Stimulated activated CD4-positive, alpha-beta T cell treated with anti-CD3 and anti-CD28 coated beads, Interleukin-4, amount 100 ng/mL, for 48 hours (primary cell): ENCODE measurements around the gene NET1.
A peak's percentile ranks its signal among the peaks of the same experiment; 100 is the strongest.
"Not testable (repeated sequence)": the region's sequence is repeated elsewhere in the genome, so short reads cannot be mapped to it uniquely, and the experiment has no call there.

Experiments
- DNase-seq, 2 donors: peaks; one replicate each; pipeline ENCODE4 v3.0.0-alpha.2; 2020; ENCODE audit warnings: low read depth in 2 of 2

Gene NET1, protein sequence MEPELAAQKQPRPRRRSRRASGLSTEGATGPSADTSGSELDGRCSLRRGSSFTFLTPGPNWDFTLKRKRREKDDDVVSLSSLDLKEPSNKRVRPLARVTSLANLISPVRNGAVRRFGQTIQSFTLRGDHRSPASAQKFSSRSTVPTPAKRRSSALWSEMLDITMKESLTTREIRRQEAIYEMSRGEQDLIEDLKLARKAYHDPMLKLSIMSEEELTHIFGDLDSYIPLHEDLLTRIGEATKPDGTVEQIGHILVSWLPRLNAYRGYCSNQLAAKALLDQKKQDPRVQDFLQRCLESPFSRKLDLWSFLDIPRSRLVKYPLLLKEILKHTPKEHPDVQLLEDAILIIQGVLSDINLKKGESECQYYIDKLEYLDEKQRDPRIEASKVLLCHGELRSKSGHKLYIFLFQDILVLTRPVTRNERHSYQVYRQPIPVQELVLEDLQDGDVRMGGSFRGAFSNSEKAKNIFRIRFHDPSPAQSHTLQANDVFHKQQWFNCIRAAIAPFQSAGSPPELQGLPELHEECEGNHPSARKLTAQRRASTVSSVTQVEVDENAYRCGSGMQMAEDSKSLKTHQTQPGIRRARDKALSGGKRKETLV

GRCh38 chr10:5412277-5412941 is at the start of gene NET1:
Gene NET1 (plus strand): TSS chr10:5412557. CDS start chr10:5412693, 136 bp downstream.
- peak; percentile 63 to 68 for DNase-seq

DNA sequence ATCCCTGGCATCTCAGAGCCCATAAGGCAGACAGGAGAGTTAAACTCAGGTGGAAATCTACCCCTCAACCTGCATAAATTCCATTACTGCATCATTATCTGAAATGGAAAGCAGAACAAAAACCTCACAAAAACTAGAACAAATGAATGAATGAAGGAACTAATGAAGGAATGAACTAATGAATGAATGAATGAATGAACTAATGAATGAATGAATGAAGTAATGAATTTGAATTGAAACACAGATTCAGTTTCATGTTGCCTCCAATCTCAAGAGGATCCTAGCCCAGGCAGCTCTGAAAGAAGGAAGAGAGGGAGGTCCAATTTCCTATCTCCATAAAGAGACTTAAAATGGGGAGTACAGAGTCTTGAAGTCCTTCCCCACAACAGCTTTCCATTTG is 49.5 kb upstream of the NET1 start:
- DNase-seq = no peak

DNA sequence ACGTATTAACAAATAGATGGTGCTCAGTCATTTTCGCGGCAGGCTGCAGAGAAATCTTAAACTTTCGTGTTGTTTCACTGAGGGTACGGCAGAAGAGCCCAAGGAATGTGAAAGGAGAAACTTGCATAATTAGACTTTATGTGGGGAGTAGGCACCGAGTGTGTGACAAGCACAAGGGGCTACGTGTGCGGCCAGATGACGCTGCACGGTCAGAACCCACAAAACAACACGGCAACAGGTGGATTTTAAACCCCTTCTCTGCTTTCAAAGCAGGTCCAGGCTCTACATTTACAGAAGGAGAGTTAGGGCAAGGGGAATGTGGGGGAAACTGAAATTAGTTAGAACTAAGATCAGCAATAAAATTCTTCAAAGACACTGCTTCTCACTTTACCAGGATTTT is 48.0 kb upstream of the NET1 start:
- no peak for DNase-seq

DNA sequence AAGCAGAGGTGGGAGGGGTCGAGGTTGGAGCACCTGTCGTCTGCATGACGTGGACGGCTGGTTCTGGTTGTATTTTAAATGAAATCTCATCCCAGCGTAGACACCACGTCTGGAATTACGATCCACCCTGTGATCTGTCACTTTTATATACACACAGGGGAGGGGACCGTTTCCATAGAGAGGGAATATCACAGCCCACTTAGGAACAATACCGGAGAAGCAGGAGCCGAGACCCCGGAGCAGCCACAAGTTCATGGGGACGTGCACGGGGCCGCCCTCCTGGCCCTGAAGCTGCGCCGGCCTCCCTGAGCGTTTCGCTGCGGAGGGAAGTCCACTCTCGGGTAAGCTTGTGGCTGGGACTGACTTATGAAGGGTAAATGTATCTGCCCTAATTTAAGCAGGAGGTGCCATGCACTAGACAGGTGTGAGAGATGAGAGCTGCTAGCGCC is 47.4 kb upstream of the NET1 start, which contains the start of gene UCN3:
UCN3 (plus strand) TSS at position 77 of the 449 bp plus-strand sequence. CDS start 8,755 bp downstream, outside the sequence.
- no peak for DNase-seq

- DNase-seq = no peak
Observed at GRCh38 chr10:5365928-5366327, 46.4 kb upstream of the NET1 start.

GRCh38 chr10:5369362-5370158 is 42.8 kb upstream of the NET1 start:
- no peak for DNase-seq

- DNase-seq = no peak
Observed at GRCh38 chr10:5370493-5371352, 41.6 kb upstream of the NET1 start.

GRCh38 chr10:5373307-5373706 is 39.0 kb upstream of the NET1 start:
- DNase-seq = no peak

- no peak for DNase-seq
Observed at GRCh38 chr10:5373891-5374611, 38.3 kb upstream of the NET1 start.

GRCh38 chr10:5376450-5376849 is 35.9 kb upstream of the NET1 start:
- no peak for DNase-seq

- not testable (repeated sequence) for DNase-seq
Observed at GRCh38 chr10:5379202-5379601, 33.2 kb upstream of the NET1 start.

DNA sequence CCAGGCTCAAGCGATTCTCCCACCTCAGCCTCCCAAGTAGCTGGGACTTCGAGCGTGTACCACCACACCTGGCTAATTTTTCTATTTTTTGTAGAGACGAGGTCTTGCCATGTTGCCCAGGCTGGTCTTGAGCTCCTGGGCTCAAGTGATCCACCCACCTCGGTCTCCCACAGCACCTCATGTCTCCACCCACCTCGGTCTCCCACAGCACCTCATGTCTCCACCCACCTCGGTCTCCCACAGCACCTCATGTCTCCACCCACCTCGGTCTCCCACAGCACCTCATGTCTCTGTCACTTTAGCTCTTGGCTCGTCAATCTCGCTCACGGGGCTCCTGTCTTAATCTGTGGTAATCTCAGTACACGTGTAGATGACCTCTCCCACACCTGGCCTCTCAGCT is 32.0 kb upstream of the NET1 start:
- DNase-seq = not testable (repeated sequence)

DNA sequence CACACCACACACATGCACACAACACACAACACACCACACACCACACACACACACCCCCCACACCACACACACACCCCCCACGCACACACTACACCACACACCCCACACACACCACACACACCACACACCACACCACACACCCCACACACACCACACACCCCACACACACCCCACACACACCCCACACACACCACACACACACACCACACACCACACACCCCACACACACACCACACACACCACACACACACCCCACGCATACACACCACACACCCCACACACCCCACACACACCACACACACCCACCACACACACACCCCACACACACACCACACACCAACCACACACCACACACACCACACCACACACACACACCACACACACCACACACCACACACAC is 31.2 kb upstream of the NET1 start:
- no peak for DNase-seq

DNA sequence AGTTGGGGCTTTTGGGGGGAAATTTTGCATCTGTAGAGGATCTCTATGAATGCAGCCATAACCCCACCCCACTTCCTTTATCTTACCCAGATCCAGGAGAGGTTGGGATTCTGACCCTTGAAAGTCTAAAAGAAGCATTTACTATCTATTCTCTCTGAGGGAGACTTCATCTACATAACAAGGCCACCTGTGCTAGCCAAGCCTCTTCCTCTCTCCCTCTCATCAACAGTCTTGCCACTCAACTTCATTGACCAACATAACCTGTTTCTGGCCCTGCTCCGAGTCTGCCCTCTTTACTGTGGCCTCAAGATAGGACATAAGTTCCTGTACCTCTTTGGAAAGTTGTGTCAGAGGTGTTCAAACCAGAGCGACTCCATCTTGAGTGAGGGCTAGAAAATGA is 27.1 kb upstream of the NET1 start:
- DNase-seq = no peak

GRCh38 chr10:5387169-5387568 is 25.2 kb upstream of the NET1 start:
- no peak for DNase-seq

GRCh38 chr10:5390607-5391205 is 21.7 kb upstream of the NET1 start:
- no peak for DNase-seq

DNA sequence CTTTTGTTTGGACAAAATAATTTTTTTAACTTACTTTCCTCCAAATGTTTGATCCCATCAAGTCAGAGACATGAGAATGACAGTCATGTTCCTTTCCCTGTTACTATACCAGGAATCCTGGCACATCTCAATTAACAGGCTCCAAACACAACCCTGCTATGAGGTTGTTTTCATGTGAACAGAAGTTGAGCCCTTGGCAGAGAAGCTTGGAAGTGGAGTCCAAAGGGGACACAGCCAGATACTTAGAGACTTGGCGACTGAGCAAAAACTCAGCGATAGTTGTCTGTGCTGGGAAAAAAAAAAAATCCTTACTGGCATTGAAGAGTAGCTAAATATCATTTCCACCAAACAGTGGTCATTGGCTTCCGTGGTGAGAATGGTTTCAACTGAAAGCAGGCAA is 20.6 kb upstream of the NET1 start:
- DNase-seq = no peak

GRCh38 chr10:5393529-5393928 is 18.8 kb upstream of the NET1 start:
- DNase-seq = no peak

DNA sequence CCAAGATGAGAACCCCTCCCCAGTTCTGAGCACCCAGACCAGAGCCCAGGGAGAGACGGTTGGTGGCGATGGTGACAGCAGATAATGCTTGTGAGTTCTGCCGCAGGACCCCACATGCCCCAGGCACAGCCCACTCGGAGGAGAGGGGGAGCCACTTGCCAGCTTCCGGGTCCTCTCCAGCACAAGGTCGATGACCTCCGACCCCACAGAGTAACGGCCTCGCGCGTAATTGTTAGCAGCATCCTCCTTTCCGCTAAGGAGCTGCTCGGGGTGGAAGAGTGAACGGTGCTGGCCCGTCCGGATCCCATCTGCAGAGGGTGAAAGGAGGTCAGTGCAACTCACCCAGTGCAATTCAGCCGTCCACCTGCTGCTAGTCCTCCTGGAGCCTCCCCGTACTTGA is 17.2 kb upstream of the NET1 start:
- DNase-seq = no peak
